ENCODE measurements around the gene SPAG6.

DNA sequence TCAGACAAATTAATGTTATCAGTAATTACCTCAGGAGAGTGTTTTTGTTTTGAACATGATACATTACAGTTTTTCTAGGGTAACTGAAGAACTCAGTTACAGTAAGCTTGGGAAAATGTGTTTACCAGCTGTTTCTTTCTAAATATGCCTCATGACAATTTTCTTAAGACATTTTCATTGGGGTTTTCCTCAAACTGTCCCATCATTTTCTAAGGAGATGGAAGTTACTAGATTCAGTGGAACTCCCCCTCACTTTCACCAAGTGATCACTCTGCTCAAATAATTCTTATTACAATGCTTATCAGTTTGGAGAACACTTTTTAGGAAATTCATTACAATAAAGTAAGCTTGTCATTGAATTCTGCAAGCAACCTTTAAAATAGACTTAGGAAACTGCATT lies 6.4 kb upstream of the SPAG6 start:
- TF ChIP-seq, protein P1, sequence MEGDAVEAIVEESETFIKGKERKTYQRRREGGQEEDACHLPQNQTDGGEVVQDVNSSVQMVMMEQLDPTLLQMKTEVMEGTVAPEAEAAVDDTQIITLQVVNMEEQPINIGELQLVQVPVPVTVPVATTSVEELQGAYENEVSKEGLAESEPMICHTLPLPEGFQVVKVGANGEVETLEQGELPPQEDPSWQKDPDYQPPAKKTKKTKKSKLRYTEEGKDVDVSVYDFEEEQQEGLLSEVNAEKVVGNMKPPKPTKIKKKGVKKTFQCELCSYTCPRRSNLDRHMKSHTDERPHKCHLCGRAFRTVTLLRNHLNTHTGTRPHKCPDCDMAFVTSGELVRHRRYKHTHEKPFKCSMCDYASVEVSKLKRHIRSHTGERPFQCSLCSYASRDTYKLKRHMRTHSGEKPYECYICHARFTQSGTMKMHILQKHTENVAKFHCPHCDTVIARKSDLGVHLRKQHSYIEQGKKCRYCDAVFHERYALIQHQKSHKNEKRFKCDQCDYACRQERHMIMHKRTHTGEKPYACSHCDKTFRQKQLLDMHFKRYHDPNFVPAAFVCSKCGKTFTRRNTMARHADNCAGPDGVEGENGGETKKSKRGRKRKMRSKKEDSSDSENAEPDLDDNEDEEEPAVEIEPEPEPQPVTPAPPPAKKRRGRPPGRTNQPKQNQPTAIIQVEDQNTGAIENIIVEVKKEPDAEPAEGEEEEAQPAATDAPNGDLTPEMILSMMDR (conservative IDR thresholded peaks at IDR 0.05; ENCODE audit: low read depth, low read length), result no peak
- TF ChIP-seq POLR2A (IDR thresholded peaks at IDR 0.05; ENCODE audit: low read depth, low read length) (no peak), CEBPB (IDR thresholded peaks at IDR 0.05; ENCODE audit: low read depth, low read length) (no peak), BHLHE40 (IDR thresholded peaks at IDR 0.05; ENCODE audit: low read depth, low read length) (no peak), RAD21 (IDR thresholded peaks at IDR 0.05; ENCODE audit: low read length) (no peak), SMC3 (IDR thresholded peaks at IDR 0.05; ENCODE audit: low read depth, low read length) (no peak), MXI1 (IDR thresholded peaks at IDR 0.05; ENCODE audit: borderline replicate concordance, low read depth, low read length) (no peak), USF2 (IDR thresholded peaks at IDR 0.05; ENCODE audit: low read depth, low read length) (no peak), RFX5 (IDR thresholded peaks at IDR 0.05; ENCODE audit: low read depth, low read length) (no peak), NFE2L2 (IDR thresholded peaks at IDR 0.05; ENCODE audit: low read depth, low read length) (no peak), CHD1 (IDR thresholded peaks at IDR 0.05; ENCODE audit: low read depth, low read length) (no peak)
